Nephron progenitor cell (in vitro differentiated cells): ENCODE data around the gene TAOK2.

Experiments used
- DNase-seq: peaks from one replicate; pipeline ENCODE4 v3.0.0; 2021
- H3K27ac Mint-ChIP-seq: 2 replicates; pipeline ENCODE4 v1.8.0; 2021; ENCODE audit warnings: mild to moderate bottlenecking, moderate library complexity, mixed read lengths
- H3K27me3 Mint-ChIP-seq: 2 replicates; pipeline ENCODE4 v1.8.0; 2021; ENCODE audit warnings: mild to moderate bottlenecking, low read depth, mixed read lengths; ENCODE audit not compliant: poor library complexity
- H3K36me3 Mint-ChIP-seq: 2 replicates; pipeline ENCODE4 v1.8.0; 2021; ENCODE audit warnings: low read depth, mixed read lengths
- H3K4me1 Mint-ChIP-seq: 2 replicates; pipeline ENCODE4 v1.8.0; 2021; ENCODE audit warnings: mixed read lengths
- H3K4me3 Mint-ChIP-seq: 2 replicates; pipeline ENCODE4 v1.8.0; 2021; ENCODE audit warnings: mild to moderate bottlenecking, moderate library complexity, mixed read lengths
- H3K9me3 Mint-ChIP-seq: 2 replicates; pipeline ENCODE4 v1.8.0; 2021; ENCODE audit warnings: mild to moderate bottlenecking, moderate library complexity, mixed read lengths
- TF ChIP-seq, protein P1 (sequence below): fragments of 200-600 bp; sonication (generic); IDR thresholded peaks from 2 replicates; pipeline ENCODE4 v1.5.0; 2021; ENCODE audit warnings: antibody characterized with exemption

TAOK2 gene

DNA sequence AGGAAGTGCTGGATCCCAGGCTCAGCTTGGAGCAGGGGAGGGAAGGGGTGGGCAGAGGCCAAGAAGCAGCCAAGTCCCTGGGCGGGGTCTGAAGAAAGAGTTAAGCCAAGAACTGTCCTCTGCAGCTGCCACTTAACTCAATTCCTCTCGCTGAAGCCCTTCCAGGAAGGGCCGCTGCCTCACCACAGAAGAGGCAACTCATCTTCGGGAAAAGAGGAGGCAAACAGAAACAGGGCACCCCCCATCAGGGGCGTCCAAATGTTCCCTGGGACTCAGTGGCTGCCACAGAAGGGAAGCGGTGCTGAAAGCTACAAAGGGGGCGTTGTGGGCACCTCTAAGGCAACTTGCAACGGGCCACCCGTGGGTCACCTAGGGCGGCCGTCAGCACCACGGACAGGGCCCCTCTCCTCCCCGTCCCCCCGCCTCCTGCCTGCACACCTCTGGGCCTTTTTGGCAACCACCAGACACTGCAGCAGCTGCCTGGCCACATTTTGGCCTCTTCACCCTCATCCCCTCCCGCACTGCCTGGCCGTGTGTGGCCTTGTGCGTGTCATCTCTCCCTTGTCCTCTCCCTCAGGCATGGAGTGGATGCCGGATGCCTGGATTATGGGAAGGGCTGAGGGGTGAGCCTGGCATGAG, 54.9 kb downstream of the TAOK2 start:
- H3K27ac Mint-ChIP-seq, result no peak overlapping the region
- no peak overlapping the region for H3K4me3 Mint-ChIP-seq
- no peaks in the 10 kb centered on the region for H3K9me3 Mint-ChIP-seq
- no peaks in the 10 kb centered on the region for H3K36me3 Mint-ChIP-seq
- peaks cover 44% of the 10 kb centered on the region for H3K4me1 Mint-ChIP-seq
- TF ChIP-seq, protein P1, sequence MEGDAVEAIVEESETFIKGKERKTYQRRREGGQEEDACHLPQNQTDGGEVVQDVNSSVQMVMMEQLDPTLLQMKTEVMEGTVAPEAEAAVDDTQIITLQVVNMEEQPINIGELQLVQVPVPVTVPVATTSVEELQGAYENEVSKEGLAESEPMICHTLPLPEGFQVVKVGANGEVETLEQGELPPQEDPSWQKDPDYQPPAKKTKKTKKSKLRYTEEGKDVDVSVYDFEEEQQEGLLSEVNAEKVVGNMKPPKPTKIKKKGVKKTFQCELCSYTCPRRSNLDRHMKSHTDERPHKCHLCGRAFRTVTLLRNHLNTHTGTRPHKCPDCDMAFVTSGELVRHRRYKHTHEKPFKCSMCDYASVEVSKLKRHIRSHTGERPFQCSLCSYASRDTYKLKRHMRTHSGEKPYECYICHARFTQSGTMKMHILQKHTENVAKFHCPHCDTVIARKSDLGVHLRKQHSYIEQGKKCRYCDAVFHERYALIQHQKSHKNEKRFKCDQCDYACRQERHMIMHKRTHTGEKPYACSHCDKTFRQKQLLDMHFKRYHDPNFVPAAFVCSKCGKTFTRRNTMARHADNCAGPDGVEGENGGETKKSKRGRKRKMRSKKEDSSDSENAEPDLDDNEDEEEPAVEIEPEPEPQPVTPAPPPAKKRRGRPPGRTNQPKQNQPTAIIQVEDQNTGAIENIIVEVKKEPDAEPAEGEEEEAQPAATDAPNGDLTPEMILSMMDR, result no peak
- peak; percentile 92 for DNase-seq
- H3K27me3 Mint-ChIP-seq, result peaks cover 66% of the 10 kb centered on the region

DNA sequence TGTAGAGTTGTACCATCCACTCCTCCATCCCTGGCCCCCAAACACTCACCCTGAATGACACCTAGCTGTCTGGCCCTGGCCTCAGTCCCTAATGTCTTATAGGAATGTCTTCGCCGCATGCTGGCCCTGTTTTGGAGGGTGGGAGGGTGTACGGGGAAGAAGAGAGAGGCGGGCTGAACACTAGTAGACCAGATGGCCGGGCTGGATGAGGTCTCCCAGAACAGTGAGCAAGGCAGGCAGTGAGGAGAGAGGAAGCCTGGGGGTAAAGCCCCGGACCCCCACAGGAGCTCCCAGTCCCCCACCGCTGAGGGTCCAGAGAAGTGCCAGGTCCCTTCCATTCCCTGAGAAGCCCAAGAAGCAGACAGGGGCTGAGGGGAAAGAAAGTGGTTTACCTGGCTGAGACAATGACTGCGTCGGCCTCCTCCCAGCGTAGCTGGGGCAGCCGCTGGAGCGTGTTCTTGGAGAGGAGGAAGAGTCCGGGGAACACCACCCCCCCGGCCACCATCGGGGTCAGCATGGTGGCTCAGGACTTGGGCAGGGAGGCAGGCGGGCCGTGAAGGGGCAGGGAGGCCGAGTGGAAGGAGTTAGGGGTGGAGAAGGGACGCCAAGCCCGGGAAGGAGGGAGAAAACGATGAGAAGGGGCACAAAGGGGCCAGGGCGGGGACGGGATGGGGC, 56.5 kb downstream of the TAOK2 start:
- no peaks in the 10 kb centered on the region for H3K36me3 Mint-ChIP-seq
- H3K4me1 Mint-ChIP-seq, result peaks cover 41% of the 10 kb centered on the region
- no peak overlapping the region for H3K27ac Mint-ChIP-seq
- H3K4me3 Mint-ChIP-seq, result peak overlapping the region; percentile 70
- DNase-seq, result no peak
- TF ChIP-seq, protein P1, result no peak
- peaks cover 77% of the 10 kb centered on the region for H3K27me3 Mint-ChIP-seq
- H3K9me3 Mint-ChIP-seq, result no peaks in the 10 kb centered on the region

DNA sequence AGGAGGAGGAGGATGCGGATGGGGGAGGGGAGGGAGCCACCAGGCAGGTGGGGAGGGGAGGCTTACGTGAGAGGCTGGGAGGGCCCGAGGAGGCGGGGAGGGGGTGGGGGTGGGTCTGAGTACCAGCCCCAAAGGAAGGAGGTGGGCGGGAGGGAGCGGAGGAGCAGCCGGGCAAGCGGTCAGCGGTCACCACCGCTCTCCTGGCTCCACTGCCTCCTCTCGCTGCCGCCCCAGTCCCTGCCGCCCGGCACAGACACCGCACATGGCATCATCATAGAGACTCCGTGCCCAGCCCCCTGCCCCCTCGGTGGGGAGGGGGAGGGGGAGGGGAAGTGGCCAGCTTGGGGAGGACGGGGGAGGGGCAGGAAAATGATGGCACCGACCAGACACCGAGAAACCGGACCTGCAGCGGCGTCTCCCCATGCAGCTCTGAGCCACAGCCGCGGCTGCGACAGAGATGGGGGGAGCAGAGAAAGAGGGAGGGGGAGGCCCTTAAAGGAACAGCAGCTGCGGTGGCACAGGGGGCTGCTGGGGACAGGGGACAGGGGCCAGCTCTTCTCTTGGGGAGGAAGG, 57.3 kb downstream of the TAOK2 start, which contains the start of gene TLCD3B:
Gene TLCD3B (minus strand): TSS at position 431 of the 573 bp plus-strand sequence. CDS start 744 bp downstream, outside the sequence.
- DNase-seq, result peak; percentile 51
- H3K36me3 Mint-ChIP-seq, result no peaks in the 10 kb centered on the region
- no peak within 1 kb of the TSS for H3K27ac Mint-ChIP-seq
- TF ChIP-seq, protein P1, result no peak
- peaks cover 79% of the 10 kb centered on the region for H3K27me3 Mint-ChIP-seq
- peaks cover 46% of the 10 kb centered on the region for H3K4me1 Mint-ChIP-seq
- no peaks in the 10 kb centered on the region for H3K9me3 Mint-ChIP-seq
- H3K4me3 Mint-ChIP-seq, result peak within 1 kb of the TSS; percentile 80

- Mint-ChIP-seq H3K36me3 (no peaks in the 10 kb centered on the region), H3K4me3 (peak overlapping the region; percentile 61)
Observed at GRCh38 chr16:30031477-30031918, 57.8 kb downstream of the TAOK2 start.

GRCh38 chr16:30032083-30032819, 58.6 kb downstream of the TAOK2 start:
- H3K27me3 Mint-ChIP-seq, result peaks cover 87% of the 10 kb centered on the region
- H3K27ac Mint-ChIP-seq, result no peak overlapping the region
- TF ChIP-seq, protein P1, result peak; percentile 78
- H3K36me3 Mint-ChIP-seq, result no peaks in the 10 kb centered on the region
- peaks cover 3% of the 10 kb centered on the region for H3K9me3 Mint-ChIP-seq
- H3K4me3 Mint-ChIP-seq, result peak overlapping the region; percentile 80
- H3K4me1 Mint-ChIP-seq, result peaks cover 38% of the 10 kb centered on the region
- peak; percentile 78 for DNase-seq

More at GRCh38 chr16:30031477-30031918, 57.8 kb downstream of the TAOK2 start:
- TF ChIP-seq, protein P1, result no peak
- no peak for DNase-seq
- Mint-ChIP-seq H3K9me3 (peaks cover 2% of the 10 kb centered on the region), H3K27me3 (peaks cover 84% of the 10 kb centered on the region), H3K27ac (no peak overlapping the region), H3K4me1 (peaks cover 45% of the 10 kb centered on the region)
